Hepatocyte (in vitro differentiated cells): Measurements from ENCODE around the gene FBXO27. TPM values are rescaled to one million over a fixed set of nuclear protein-coding genes. Genes with fewer than 3 reads are reported as not detected.

Experiments used
- DNase-seq: peaks from one replicate; pipeline ENCODE4 v3.0.0-alpha.2; 2016; ENCODE audit warnings: low spot score
- H2AFZ ChIP-seq: fragments of 200-600 bp; sonication (generic); 2 replicates; pipeline ENCODE4 v1.6.0; 2016; ENCODE audit warnings: antibody characterized with exemption, mild to moderate bottlenecking
- H3K27ac ChIP-seq: fragments of 200-600 bp; sonication (generic); 2 replicates; pipeline ENCODE4 v1.5.1; 2016; ENCODE audit warnings: mild to moderate bottlenecking
- H3K27me3 ChIP-seq: fragments of 200-600 bp; sonication (generic); 2 replicates; pipeline ENCODE4 v1.6.1; 2016
- H3K36me3 ChIP-seq: fragments of 200-600 bp; sonication (generic); replicated peaks from 2 replicates; pipeline ENCODE4 v1.5.1; 2016; ENCODE audit warnings: low read depth; ENCODE audit not compliant: insufficient read depth
- H3K4me1 ChIP-seq: fragments of 200-600 bp; sonication (generic); 2 replicates; pipeline ENCODE4 v1.5.1; 2016; ENCODE audit warnings: mild to moderate bottlenecking, moderate library complexity; ENCODE audit not compliant: insufficient read depth
- H3K4me2 ChIP-seq: fragments of 200-600 bp; sonication (generic); 2 replicates; pipeline ENCODE4 v1.6.0; 2016
- H3K4me3 ChIP-seq: fragments of 200-600 bp; sonication (generic); 2 replicates; pipeline ENCODE4 v1.5.1; 2016; ENCODE audit warnings: mild to moderate bottlenecking
- H3K79me2 ChIP-seq: fragments of 200-600 bp; sonication (generic); 2 replicates; pipeline ENCODE4 v1.6.0; 2017; ENCODE audit warnings: mild to moderate bottlenecking
- H3K9me2 ChIP-seq: fragments of 200-600 bp; sonication (generic); replicated peaks from 2 replicates; pipeline ENCODE4 v1.6.0; 2017; ENCODE audit warnings: mild to moderate bottlenecking; ENCODE audit not compliant: insufficient read depth
- H3K9me3 ChIP-seq: fragments of 200-600 bp; sonication (generic); 2 replicates; pipeline ENCODE4 v1.5.1; 2016; ENCODE audit warnings: low read depth, mild to moderate bottlenecking
- H4K20me1 ChIP-seq: fragments of 200-600 bp; sonication (generic); 2 replicates; pipeline ENCODE4 v1.6.0; 2016; ENCODE audit warnings: mild to moderate bottlenecking; ENCODE audit not compliant: insufficient read depth, poor library complexity, severe bottlenecking
- EZH2 ChIP-seq: fragments of 200-600 bp; sonication (generic); IDR thresholded peaks from 2 replicates; pipeline ENCODE4 v1.6.1; 2016; ENCODE audit warnings: antibody characterized with exemption, mild to moderate bottlenecking, borderline replicate concordance
- EZH2phosphoT487 ChIP-seq: fragments of 200-600 bp; sonication (generic); IDR thresholded peaks from one replicate; pipeline ENCODE4 v1.6.1; 2018; ENCODE audit warnings: antibody characterized with exemption, mild to moderate bottlenecking, low read depth, moderate library complexity; ENCODE audit not compliant: unreplicated experiment, severe bottlenecking
- WGBS: methylation state at CpG from one replicate; pipeline ENCODE4 v1.1.6; 2016; ENCODE audit warnings: low lambda C conversion rate; ENCODE audit errors: missing lambda C conversion rate; 5-methylcytosine and 5-hydroxymethylcytosine counted together
- polyA plus RNA-seq: library from polyadenylated mRNA; unstranded; fragments of >200 nt; fragmentation: Nextera tagmentation; extraction: Ambion mirVana; gene quantifications from 2 replicates; pipeline ENCODE4 v1.2.1, GENCODE V29; 2016
- total RNA-seq: library from RNA; depleted of rRNA; stranded (reverse); fragments of >200 nt; gene quantifications from 2 replicates; pipeline ENCODE4 v1.2.3, GENCODE V29; 2014
- TF ChIP-seq, protein P1 (sequence below): fragments of 200-600 bp; sonication (generic); IDR thresholded peaks from 2 replicates; pipeline ENCODE4 v1.5.1; 2016; ENCODE audit warnings: antibody characterized with exemption, mild to moderate bottlenecking; ENCODE audit not compliant: poor library complexity

Gene FBXO27
- total and polyA plus RNA-seq, 2 experiments from 2014 or later, result 6.7 to 11.0 TPM

- H3K4me3 ChIP-seq, result no peak overlapping the region
- no peak for DNase-seq
- H3K36me3 ChIP-seq, result no peaks in the 10 kb centered on the region
- H3K4me2 ChIP-seq, result no peak overlapping the region
- no peaks in the 10 kb centered on the region for H3K4me1 ChIP-seq
- H3K27me3 ChIP-seq, result no peaks in the 10 kb centered on the region
- H3K79me2 ChIP-seq, result no peaks in the 10 kb centered on the region
- H4K20me1 ChIP-seq, result no peaks in the 10 kb centered on the region
- H3K27ac ChIP-seq, result no peak overlapping the region
- no peaks in the 10 kb centered on the region for H3K9me3 ChIP-seq
- H2AFZ ChIP-seq, result no peak overlapping the region
- no peak for TF ChIP-seq EZH2phosphoT487
- no peak for TF ChIP-seq EZH2
- TF ChIP-seq, protein P1, sequence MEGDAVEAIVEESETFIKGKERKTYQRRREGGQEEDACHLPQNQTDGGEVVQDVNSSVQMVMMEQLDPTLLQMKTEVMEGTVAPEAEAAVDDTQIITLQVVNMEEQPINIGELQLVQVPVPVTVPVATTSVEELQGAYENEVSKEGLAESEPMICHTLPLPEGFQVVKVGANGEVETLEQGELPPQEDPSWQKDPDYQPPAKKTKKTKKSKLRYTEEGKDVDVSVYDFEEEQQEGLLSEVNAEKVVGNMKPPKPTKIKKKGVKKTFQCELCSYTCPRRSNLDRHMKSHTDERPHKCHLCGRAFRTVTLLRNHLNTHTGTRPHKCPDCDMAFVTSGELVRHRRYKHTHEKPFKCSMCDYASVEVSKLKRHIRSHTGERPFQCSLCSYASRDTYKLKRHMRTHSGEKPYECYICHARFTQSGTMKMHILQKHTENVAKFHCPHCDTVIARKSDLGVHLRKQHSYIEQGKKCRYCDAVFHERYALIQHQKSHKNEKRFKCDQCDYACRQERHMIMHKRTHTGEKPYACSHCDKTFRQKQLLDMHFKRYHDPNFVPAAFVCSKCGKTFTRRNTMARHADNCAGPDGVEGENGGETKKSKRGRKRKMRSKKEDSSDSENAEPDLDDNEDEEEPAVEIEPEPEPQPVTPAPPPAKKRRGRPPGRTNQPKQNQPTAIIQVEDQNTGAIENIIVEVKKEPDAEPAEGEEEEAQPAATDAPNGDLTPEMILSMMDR, result no peak
- no peaks in the 10 kb centered on the region for H3K9me2 ChIP-seq
Observed at GRCh38 chr19:39059302-39059701, 27.0 kb upstream of the FBXO27 start.

GRCh38 chr19:39057615-39058014 is 25.3 kb upstream of the FBXO27 start:
- H3K27me3 ChIP-seq, result no peaks in the 10 kb centered on the region
- DNase-seq, result no peak
- no peaks in the 10 kb centered on the region for H3K79me2 ChIP-seq
- 90% methylated on average over 3 of the region's 3 CpGs for WGBS
- no peak overlapping the region for H3K4me3 ChIP-seq
- no peak overlapping the region for H3K27ac ChIP-seq
- no peaks in the 10 kb centered on the region for H3K9me2 ChIP-seq
- TF ChIP-seq EZH2phosphoT487 (no peak), EZH2 (no peak)
- TF ChIP-seq, protein P1, result no peak
- H4K20me1 ChIP-seq, result no peaks in the 10 kb centered on the region
- H3K4me1 ChIP-seq, result peaks cover 4% of the 10 kb centered on the region
- no peaks in the 10 kb centered on the region for H3K36me3 ChIP-seq
- H3K9me3 ChIP-seq, result no peaks in the 10 kb centered on the region
- no peak overlapping the region for H2AFZ ChIP-seq
- no peak overlapping the region for H3K4me2 ChIP-seq

DNA sequence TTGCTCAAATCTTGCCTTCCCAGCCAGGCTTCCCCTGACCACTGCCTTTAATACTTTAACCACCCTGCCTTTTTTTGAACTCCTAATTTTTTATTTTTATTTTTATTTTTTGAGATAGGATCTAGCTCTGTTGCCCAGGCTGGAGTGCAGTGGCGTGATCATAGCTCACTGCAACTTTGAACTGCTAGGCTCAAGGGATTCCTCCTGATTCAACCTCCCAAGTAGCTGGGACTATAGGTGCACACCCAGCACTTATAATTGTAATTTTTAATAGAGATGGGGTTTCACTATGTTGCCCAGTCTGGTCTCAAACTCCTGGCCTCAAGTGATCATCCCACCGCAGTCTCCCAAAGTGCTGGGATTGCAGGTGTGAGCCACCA is 21.7 kb upstream of the FBXO27 start:
- H3K27ac ChIP-seq, result peak overlapping the region; percentile 83

More for the DNA sequence above, 21.7 kb upstream of the FBXO27 start:
- H3K4me1 ChIP-seq, result peaks cover 4% of the 10 kb centered on the region
- no peaks in the 10 kb centered on the region for H3K36me3 ChIP-seq
- no peak for TF ChIP-seq EZH2phosphoT487
- TF ChIP-seq, protein P1, result no peak
- TF ChIP-seq EZH2, result no peak
- H3K9me2 ChIP-seq, result no peaks in the 10 kb centered on the region
- H3K4me3 ChIP-seq, result no peak overlapping the region
- H2AFZ ChIP-seq, result no peak overlapping the region
- H3K4me2 ChIP-seq, result peak overlapping the region; percentile 36
- DNase-seq, result no peak
- H3K9me3 ChIP-seq, result no peaks in the 10 kb centered on the region
- WGBS, result 94% methylated on average over 2 of the region's 2 CpGs
- H3K27me3 ChIP-seq, result no peaks in the 10 kb centered on the region
- no peaks in the 10 kb centered on the region for H3K79me2 ChIP-seq
- no peaks in the 10 kb centered on the region for H4K20me1 ChIP-seq
